GM19193 (cell line): ENCODE results near the gene PLIN5.

Experiments used
- POLR2A ChIP-seq: IDR thresholded peaks from 4 replicates; pipeline ENCODE4 v1.6.1; 2011; ENCODE audit not compliant: insufficient read depth, insufficient read length; ENCODE audit errors: extremely low read depth

Gene PLIN5

GRCh38 chr19:4534836-4535658 is at the start of gene PLIN5:
Gene PLIN5 (minus strand): TSS chr19:4535224. CDS start chr19:4534074, 1,150 bp downstream.
- no peak for TF ChIP-seq POLR2A

GRCh38 chr19:4583961-4584669 is 49.1 kb upstream of the PLIN5 start:
- TF ChIP-seq POLR2A = no peak

GRCh38 chr19:4582980-4583842 is 48.2 kb upstream of the PLIN5 start:
- TF ChIP-seq POLR2A = no peak

- no peak for TF ChIP-seq POLR2A
Measured at GRCh38 chr19:4581666-4582553, 46.9 kb upstream of the PLIN5 start.

GRCh38 chr19:4580961-4581665 is 46.1 kb upstream of the PLIN5 start:
- TF ChIP-seq POLR2A = no peak

- no peak for TF ChIP-seq POLR2A
Measured at GRCh38 chr19:4580021-4580901, 45.2 kb upstream of the PLIN5 start.

GRCh38 chr19:4579389-4579788 is 44.4 kb upstream of the PLIN5 start:
- no peak for TF ChIP-seq POLR2A

GRCh38 chr19:4578552-4579248 is 43.7 kb upstream of the PLIN5 start:
- TF ChIP-seq POLR2A = no peak

- TF ChIP-seq POLR2A = no peak
Measured at GRCh38 chr19:4577020-4577782, 42.2 kb upstream of the PLIN5 start.

- TF ChIP-seq POLR2A = no peak
Measured at GRCh38 chr19:4576016-4576933, 41.3 kb upstream of the PLIN5 start.
